ENCODE results near the gene ZNF778.

GRCh38 chr16:89253548-89254287 lies 36.2 kb downstream of the ZNF778 start:
- TF ChIP-seq POLR2A (IDR thresholded peaks at IDR 0.05) = no peak
- TF ChIP-seq, protein P1, sequence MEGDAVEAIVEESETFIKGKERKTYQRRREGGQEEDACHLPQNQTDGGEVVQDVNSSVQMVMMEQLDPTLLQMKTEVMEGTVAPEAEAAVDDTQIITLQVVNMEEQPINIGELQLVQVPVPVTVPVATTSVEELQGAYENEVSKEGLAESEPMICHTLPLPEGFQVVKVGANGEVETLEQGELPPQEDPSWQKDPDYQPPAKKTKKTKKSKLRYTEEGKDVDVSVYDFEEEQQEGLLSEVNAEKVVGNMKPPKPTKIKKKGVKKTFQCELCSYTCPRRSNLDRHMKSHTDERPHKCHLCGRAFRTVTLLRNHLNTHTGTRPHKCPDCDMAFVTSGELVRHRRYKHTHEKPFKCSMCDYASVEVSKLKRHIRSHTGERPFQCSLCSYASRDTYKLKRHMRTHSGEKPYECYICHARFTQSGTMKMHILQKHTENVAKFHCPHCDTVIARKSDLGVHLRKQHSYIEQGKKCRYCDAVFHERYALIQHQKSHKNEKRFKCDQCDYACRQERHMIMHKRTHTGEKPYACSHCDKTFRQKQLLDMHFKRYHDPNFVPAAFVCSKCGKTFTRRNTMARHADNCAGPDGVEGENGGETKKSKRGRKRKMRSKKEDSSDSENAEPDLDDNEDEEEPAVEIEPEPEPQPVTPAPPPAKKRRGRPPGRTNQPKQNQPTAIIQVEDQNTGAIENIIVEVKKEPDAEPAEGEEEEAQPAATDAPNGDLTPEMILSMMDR (IDR thresholded peaks at IDR 0.05) = no peak

Data from uterus (tissue), 2 donors.